Tongue (tissue), 2 donors: ENCODE data around the gene CAV1. TPM values are rescaled to one million over a fixed set of nuclear protein-coding genes. Genes with fewer than 3 reads are reported as not detected.
"Not testable (repeated sequence)": the region's sequence is repeated elsewhere in the genome, so short reads cannot be mapped to it uniquely, and the experiment has no call there.

Experiments
- DNase-seq: peaks from one replicate; pipeline ENCODE4 v3.0.0-alpha.2; 2015
- total RNA-seq: library from RNA; depleted of rRNA; stranded (reverse); fragments of >200 nt; gene quantifications from one replicate; pipeline ENCODE4 v1.2.3, GENCODE V29; 2014

The CAV1 gene
- total RNA-seq, 1 donor from 2014 or later: 248 TPM

DNA sequence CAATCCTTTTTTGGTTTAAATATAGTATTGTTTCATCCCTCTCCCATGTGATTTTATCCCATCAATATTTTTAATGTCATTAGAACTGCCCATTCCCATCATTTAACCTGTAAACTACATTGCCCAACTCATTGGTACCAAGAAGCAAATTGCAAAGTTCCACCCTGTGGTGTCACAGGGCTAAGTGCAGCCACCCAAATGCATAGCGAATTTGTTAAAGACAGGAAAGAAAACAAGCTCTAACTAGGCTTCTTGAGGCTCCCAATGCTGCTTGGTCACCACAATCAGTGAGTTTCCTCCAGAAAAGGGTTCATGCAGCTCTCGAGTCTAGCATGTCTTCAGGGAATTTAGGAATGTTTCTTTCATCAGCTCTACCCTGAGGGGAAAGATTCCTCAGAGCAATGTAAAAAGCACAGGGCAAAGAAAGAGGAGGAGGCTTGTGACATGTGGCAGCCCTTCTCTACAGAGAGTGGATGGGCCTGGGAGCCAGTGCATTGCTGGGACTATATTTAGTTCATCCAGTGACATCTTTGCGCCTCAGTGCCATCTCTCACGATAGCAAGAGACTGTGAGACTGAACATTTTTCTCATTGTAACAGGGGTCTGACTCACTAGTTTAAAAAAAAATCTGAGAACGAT lies 58.1 kb downstream of the CAV1 start:
- no peak for DNase-seq

DNA sequence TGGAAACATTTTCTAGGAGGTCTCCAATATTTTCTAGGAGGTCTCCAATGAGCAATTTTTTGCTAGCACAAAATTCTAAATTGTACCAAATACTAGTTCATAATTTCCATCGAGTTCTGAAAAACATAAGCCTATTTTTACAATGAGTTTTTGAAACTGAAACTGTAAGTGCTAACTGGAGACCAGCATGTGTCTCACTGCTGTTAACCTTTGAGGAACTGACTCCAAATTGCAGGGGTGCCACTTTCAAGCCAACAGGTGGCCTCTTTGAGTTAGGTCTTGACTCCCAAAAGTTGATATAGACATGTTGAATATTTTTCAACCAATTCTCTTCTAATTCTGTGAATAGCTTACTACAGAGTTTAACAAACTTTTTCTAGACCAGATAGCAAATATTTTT lies 58.8 kb downstream of the CAV1 start:
- DNase-seq: no peak

DNA sequence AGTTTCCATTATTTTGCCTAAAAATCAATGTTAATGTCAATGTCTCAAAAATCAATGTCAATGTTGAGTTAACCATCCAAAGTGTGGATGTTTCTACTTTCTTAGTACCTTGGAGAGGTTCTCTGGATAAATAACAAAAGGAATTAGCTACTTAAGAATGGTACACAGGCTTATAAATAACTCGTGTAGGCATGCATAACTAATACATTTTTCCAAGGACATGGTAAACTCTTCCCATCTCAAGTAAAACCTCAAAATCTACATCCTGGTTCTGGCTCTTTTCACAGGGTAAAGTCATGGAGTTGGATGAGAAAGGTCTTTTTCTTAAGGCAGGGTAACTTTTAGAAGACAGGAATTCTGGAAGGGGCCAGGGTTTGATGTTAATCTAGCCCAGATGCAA lies 59.9 kb downstream of the CAV1 start:
- no peak for DNase-seq

DNA sequence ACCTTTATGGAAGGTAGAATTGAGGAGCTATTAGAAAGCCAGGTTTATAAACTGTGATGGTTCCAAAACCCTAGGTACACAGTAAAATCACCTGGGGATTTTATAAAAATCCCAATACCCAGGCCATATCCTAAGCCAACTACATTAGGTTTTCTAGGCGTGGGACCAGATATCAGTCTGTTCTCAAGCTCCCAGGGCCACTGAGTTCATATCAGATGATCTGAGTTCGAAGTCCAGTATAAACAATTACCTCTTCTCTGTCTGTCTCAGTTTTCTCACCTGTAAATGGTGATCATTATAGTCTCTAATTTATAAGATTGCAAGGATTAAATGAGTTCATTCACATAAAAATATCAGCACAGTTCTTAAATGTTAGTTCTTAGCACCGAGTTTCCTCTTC lies 60.6 kb downstream of the CAV1 start:
- DNase-seq: no peak

DNA sequence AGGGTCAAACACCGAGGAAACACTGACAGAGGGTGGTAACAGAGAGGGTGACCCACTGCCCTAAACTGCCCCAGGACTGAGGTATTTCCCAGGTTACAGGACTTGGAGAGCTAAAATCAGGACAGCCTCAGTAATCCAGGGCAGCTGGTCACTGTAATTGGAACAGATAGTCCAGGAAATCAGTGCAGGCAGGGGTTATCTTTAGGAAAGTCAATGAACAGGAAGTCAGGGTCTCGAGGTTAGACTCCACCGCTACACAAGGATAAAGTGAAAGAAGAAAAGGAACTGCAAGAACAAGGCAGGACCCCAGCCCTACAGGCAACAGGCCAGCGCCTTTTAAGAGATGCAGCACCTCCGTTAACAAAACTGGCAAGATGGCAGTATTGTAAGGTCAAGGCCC lies 61.1 kb downstream of the CAV1 start:
- DNase-seq: no peak

DNA sequence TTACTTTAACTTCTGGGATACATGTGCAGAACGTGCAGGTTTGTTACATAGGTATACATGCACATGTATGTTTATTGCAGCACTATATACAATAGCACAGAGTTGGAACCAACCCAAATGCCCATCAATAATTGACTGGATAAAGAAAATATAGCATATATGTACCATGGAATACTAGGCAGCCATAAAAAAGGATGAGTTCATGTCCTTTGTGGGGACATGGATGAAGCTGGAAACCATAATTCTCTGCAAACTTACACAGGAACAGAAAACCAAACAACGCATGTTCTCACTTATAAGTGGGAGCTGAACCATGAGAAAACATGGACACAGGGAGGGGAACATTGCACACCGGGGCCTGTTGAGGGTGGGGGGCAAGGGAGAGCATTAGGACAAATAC lies 62.4 kb downstream of the CAV1 start:
- not testable (repeated sequence) for DNase-seq

DNA sequence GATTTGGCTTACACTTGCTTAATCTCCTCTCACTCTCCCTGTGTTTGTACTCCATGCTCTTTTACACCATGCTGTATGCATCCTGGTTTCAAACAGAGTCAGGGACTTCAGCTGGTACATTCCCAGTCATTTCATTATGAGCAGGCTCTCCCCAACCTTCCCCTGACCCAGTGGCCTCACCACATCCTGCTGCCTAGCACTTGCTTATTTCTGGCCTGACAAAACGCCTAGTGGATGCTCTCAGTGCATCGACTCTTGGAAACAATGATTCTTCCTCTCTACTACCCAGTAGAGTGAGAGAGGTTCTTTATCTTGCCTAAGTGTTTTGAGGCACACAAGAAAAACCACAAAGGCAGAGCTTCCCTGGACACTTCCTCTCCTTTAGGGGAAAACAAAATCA lies 63.4 kb downstream of the CAV1 start:
- no peak for DNase-seq

DNA sequence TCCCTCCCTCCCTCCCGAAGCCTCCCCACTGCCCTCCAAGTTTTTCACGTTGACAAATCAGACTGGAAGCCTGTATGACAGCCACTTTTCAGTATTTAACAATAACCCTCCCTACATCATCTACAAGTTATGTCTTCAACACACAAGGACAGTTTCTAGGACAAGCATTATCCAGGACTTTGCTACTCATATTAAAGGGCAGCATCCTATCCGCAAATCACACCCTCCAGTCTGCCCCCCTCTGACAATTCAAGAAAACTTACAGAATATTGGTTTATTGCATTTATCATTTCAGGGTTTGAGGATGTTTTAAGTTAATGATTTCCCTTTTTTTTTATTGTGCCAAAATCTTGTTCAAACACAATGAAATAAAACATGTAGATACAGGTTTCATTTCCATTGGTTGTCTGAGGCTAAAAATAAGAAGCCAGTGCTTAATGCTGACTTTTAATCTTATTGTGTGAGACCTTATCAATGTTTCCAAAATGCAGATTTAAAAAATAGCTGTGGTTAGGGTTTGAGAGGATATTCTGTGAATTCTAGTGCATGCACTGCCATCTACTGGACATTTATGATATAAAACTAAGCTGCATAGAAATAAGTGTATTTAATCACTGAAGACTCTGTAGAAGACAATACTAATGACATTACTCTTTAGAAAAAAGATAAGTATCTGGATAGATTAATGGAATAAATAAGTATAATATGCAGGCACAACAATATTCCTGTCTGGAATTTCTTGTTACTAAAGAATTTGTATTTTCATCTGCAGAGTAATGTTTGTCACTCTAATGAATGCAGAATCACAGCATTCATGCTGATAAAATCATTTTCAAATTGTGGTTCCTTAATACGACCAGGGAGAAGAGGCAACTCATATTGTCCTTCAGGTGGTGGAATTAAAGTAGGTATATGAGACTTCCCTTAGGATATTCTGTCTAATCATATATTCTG lies 64.1 kb downstream of the CAV1 start:
- DNase-seq: peak; percentile 87

DNA sequence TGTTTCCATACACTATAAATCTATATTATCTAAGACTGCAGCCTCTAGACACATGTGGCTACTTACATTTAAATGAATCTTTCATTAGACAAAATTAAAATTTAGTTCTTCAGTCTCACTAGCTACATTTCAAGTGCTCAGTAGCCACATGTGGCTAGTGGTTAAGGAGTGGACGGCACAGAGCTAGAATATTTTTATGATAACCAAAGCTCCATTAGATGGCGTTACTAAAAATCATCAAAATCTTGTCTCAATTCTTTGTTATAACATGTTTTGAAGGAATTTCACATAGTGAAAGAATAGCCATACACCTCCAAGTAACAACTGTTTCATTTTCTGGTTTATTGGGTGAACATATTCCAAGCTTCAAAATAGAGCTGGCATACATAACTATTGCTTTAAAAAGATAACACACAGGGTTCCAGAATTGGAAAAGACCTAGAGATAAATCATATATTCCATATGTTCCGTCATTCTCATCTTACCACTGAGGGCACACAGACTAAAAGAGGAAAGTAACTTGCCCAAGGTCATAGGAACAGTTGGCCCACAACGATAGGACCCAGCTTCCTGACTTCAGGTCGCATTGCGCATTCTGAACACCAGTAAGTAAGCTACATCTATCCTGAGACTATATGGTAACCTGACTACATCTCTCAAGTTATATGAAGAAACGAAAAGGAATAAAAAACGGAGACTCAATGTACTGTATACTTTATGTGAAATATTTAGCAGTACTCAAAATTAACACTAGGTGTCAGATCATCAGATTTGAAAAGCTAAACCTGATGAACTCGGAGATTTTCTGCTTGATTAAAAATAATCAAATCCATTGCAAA lies 66.6 kb downstream of the CAV1 start:
- peak; percentile 60 for DNase-seq

DNA sequence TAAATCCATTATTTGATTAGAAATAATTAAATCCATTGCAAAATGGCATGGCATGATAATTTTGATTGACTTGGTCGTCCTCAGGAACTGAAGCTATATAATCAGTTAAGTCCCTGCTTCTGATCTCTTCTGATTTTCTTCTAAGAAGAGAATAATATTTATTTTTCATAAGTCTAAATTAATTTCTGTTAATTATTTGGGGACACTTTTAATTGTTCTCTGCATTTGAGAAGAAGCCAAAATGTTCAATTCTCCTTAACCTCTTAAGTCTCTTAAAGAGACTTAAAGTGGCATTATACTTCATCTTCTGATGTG lies 67.2 kb downstream of the CAV1 start:
- DNase-seq: no peak

DNA sequence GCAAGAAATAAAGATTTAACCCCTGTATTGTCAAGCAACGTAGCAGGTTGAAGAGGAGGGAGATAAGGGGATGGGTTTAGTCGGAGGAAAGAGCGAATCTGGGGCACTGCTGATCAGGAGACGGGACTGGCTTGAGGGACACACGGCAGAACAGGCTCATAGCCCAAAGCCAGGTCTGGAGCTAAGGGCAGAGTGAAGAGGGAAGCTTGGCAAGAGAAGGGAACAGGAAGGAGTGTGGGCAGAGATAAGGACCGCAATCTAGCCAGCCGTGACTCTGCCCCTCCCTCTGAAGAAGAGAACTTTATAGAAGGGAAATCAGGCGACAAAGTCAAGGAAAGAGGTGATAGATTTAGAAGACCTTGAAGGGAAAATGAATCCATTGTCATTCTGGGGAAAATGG lies 67.6 kb downstream of the CAV1 start:
- no peak for DNase-seq

DNA sequence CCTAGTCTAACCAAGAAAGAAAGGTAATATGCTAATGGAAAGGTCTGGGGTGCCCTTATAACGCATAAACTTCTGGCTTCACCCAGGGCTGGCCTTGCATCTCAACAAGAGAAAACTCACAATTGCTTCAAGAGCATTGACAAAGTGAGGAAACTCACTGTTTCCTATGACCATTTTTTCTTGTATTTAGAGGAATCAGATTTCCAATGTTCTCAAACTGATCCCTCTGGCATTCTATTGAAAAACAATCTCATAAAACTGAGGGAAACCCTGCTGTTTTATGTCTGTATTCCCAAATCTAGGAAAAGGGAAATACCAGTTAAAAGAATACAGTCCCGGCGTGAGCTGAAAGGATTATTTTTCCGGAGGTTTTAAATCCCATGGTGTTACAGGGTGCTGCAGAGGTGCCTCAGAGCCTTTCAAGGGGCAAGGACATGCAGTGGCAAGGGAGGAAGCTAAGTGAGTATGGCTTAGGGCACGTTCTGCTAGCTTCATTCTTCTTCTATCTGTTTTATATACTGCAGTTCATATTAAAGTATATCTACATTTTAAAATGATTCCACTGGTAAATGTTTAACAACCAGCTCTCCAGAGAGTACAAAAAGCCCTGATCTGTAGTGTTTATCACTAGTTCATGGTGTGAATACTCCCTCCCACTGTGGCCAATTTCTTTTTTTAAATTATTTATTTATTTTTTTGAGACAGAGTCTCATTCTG lies 68.7 kb downstream of the CAV1 start:
- peak; percentile 61 for DNase-seq

DNA sequence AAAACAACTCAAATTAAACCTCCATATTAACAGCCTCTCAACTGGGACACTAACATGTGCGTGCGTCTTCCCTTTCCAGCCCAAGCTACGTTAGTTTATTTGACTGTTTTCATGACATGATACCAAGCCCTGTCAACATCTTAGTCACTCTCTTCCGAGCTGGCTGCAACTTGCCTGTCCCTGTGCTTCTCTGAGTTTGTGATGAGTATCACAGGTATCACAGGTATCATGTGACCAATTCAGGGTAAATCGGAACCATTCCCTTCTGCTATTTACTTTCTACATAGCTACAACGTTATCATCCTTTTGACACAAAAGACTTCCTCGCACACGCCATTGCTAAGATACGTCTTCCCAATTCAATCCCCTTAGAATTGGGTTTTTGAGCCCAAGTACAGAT lies 70.2 kb downstream of the CAV1 start:
- no peak for DNase-seq

DNA sequence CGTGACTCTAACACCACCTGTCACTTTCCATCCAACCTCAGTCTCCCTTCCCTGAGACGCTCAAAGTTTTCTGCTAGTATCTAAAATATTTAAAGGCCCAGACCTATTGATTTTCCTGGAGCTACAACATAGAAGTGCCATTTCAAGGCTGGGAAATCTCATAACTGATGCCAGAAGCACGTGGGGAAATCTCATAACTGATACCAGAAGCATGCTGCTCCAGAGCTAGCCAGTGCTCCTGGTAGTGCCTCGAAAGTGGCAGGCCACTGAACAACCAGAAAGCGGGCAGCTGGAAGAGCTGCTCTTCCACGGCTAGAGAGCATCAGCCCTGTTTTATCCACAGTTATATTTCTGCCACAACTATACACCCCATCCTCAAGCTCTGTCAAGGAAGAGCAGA lies 72.5 kb downstream of the CAV1 start:
- DNase-seq: no peak

DNA sequence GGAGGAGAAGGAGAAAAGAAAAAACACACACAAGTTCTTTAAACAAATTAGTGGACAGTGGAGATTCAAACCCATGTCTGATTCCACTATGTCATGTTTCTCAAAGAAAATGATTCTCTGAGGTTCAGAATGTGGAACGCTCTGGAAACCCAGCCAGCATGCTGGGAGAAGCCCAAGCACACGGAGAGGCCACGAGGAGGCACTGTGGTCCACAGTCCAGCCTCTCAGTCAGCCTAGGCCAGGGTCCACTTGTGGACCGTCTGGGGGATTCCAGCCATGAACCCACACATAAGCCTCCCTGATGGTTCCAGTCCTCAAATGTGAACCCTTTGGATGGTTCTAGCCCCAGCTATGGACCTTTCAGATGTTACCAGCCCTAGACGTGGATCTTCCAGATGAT lies 73.4 kb downstream of the CAV1 start:
- no peak for DNase-seq

DNA sequence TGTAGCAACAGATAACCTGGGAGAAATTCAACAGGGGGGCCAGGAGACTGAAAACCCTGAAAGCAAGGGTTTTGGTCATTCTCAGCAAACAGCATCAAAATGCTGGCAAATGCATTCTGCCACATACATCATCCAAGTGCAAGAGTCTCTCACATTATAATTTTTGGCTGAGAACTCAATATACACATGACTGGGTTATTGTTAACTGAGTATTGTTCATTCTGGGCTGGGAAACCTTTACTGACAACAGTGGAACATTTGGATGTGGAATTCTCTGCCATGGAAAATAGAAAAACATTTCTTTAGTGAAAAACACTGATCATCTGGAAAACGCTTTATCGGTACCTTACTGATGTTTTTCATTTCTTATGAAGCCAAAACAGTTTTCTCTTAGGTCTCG lies 74.0 kb downstream of the CAV1 start:
- no peak for DNase-seq

DNA sequence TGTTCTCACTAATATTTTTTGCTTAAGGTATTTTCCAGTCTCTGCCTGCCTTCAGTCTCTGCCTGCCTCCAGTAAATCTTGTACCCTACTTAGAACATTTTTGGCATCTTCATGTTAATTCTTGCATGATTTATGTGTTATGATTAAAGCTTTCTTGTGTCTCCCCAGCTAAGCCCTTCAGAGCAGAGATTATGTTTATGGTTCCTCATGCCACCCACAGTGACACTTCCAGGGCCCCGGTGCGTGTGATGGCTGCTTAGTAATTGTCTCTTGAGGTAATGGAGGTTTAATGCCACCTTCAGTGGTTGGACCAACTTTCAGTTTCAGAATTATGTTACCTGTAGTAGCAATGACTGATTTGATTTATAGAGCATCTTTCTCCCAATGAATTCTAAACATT lies 76.6 kb downstream of the CAV1 start:
- DNase-seq: no peak

DNA sequence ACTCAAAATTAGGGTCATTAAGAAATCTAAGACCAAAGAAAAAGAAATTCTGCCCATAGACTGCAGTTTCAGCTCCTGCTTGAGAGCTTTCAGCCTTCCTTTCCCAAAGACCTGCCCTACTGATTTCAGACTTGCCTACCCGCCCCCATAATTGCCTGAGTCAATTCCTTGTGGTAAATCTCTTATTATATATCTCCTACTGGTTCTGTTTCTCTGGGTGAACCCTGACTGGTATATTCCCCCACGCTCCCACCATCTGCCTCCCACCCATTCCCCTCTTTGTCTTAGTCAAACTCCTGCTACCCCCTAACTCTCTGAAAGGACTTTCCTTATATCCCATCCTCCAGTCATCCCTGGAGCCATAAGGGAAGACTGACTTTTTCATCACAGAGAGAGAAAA lies 82.5 kb downstream of the CAV1 start:
- no peak for DNase-seq

DNA sequence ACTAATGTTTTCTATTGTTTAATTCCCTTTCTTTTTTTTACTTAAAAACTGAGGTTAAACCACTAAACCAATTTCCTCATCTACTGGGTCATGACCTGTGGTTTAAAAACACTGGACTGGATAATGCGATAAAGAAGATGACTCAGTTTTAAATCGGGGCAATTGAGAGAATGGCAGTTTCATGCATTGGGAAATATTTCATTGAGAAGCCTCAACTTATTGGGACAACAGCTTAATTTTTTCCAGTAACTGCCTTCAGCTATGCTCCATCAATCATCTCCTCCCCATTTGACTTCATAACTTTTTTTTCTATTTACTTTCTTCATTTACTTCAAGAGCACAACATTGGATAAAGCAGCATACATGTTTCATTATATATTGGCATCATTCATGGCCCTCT lies 85.4 kb downstream of the CAV1 start:
- no peak for DNase-seq

DNA sequence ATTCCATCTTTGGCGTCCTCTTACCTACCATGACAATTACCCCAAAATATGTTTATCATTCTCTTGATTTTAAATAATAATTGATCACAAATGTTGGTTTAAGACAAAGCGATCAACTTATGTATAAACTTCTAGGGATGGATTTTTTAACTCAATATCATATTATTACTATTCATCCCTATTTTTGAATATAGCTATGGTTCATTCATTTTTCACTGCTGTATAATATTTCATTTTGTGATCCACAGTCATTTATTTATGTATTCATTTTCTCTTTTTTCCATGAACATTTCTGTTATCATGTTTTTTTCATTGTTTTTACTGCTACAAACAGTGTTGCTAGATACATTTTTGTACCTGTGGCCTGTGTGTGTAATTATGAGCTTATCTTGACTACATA lies 85.9 kb downstream of the CAV1 start:
- no peak for DNase-seq
